HCT116 (cell line): ENCODE results near the gene MAP7D1. TPM values are rescaled to one million over a fixed set of nuclear protein-coding genes. Genes with fewer than 3 reads are reported as not detected.

ENCODE experiments used
- ATAC-seq: fragments of 200-7000 bp; cut with Tn5 transposase; 2 replicates; pipeline ENCODE4 v1.9.1; 2020; ENCODE audit warnings: mild to moderate bottlenecking, moderate library complexity
- BruUV-seq: library from RNA; stranded (reverse); fragments of 400-500 nt; replicated peaks from 2 replicates; lab custom pipeline; 2021; lab: Mats Ljungman, UMichigan
- CTCF ChIA-PET: fragments of 300-600 bp; sonication (Branson Sonifier 250); formaldehyde crosslinking; loops from one replicate; lab custom pipeline; 2021; ENCODE audit warnings: antibody characterized with exemption; lab: Charles Lee
- POLR2A ChIA-PET: fragments of 300-600, 350-600 bp; sonication (Branson Sonifier 250); formaldehyde crosslinking; loops from one replicate; lab custom pipeline; 2021; ENCODE audit warnings: antibody characterized with exemption; lab: Charles Lee
- RAD21 ChIA-PET, 2 experiments: fragments of 300-600 bp; sonication (Branson Sonifier 250); formaldehyde crosslinking; loops; one replicate each; lab custom pipeline; 2023; ENCODE audit warnings: low total read pairs in 2 of 2; ENCODE audit not compliant: uncharacterized antibody in 2 of 2, unreplicated experiment in 2 of 2, low non-redundant PET in 1 of 2; lab: Charles Lee
- DNase-seq: peaks from one replicate; pipeline ENCODE4 v3.0.0-alpha.2; 2010; ENCODE audit warnings: low read depth, low spot score
- H2AFZ ChIP-seq: fragments of 200-600 bp; shearing (Covaris generic), sonication (generic); 2 replicates; pipeline ENCODE4 v1.6.1; 2017; ENCODE audit warnings: low read depth, mixed run types, mixed read lengths, antibody characterized with exemption, low read length; ENCODE audit not compliant: poor library complexity, severe bottlenecking
- H3K27ac ChIP-seq: 2 replicates; pipeline ENCODE4 v1.5.1; 2012; ENCODE audit warnings: low read depth, low read length
- H3K27me3 ChIP-seq: fragments of 200-600 bp; sonication (generic); 2 replicates; pipeline ENCODE4 v1.6.1; 2016; ENCODE audit warnings: mixed run types, low read length, mixed read lengths; ENCODE audit not compliant: insufficient read depth
- H3K36me3 ChIP-seq, 2 experiments: fragments of 200-500 bp in 1 of 2; fragments of 200-600 bp in 1 of 2; sonication (Bioruptor generic) in 1 of 2; sonication (generic) in 1 of 2; 2 replicates each; pipeline versions ENCODE4 v1.5.1 to v1.6.1; 2014 to 2016; ENCODE audit warnings: low read length in 2 of 2, inconsistent platforms in 1 of 2, mixed read lengths in 1 of 2, mixed run types in 1 of 2; ENCODE audit not compliant: insufficient read depth in 2 of 2, control insufficient read depth in 1 of 2
- H3K4me1 ChIP-seq, 2 experiments: fragments of 200-600 bp in 1 of 2; sonication (generic) in 1 of 2; 2 replicates each; pipeline versions ENCODE4 v1.5.1 to v1.6.1; 2012 to 2017; ENCODE audit warnings: low read length in 2 of 2, inconsistent platforms in 1 of 2, mild to moderate bottlenecking in 1 of 2, mixed read lengths in 1 of 2, mixed run types in 1 of 2, moderate library complexity in 1 of 2; ENCODE audit not compliant: insufficient read depth in 2 of 2, control insufficient read depth in 1 of 2
- H3K4me2 ChIP-seq: fragments of 200-600 bp; sonication (generic); 2 replicates; pipeline ENCODE4 v1.6.1; 2017; ENCODE audit warnings: mixed run types, low read length, mixed read lengths
- H3K4me3 ChIP-seq, 2 experiments: fragments of 200-600 bp in 1 of 2; sonication (generic) in 1 of 2; replicated peaks in 1 of 2; 2 replicates each; pipeline ENCODE4 v1.5.1; 2011 to 2016; ENCODE audit warnings: low read length in 2 of 2, control low read depth in 1 of 2, low read depth in 1 of 2, mild to moderate bottlenecking in 1 of 2, mixed read lengths in 1 of 2, mixed run types in 1 of 2
- H3K79me2 ChIP-seq: fragments of 200-600 bp; sonication (generic); 2 replicates; pipeline ENCODE4 v1.6.1; 2017; ENCODE audit warnings: mild to moderate bottlenecking, mixed run types, low read length, moderate library complexity, mixed read lengths; ENCODE audit not compliant: insufficient read depth
- H3K9ac ChIP-seq: fragments of 200-600 bp; sonication (generic); 2 replicates; pipeline ENCODE4 v1.6.1; 2016; ENCODE audit warnings: low read length, mixed read lengths
- H3K9me2 ChIP-seq: fragments of 200-600 bp; sonication (generic), shearing (Covaris generic); 2 replicates; pipeline ENCODE4 v1.6.1; 2017; ENCODE audit warnings: mixed run types, mild to moderate bottlenecking, moderate library complexity; ENCODE audit not compliant: insufficient read depth
- H3K9me3 ChIP-seq, 2 experiments: fragments of 200-500 bp in 1 of 2; fragments of 200-600 bp in 1 of 2; sonication (Bioruptor generic) in 1 of 2; sonication (generic) in 1 of 2; 2 replicates each; pipeline ENCODE4 v1.6.1; 2014 to 2017; ENCODE audit warnings: low read length in 2 of 2, mixed read lengths in 2 of 2, inconsistent platforms in 1 of 2, low read depth in 1 of 2, mild to moderate bottlenecking in 1 of 2, mixed run types in 1 of 2, moderate library complexity in 1 of 2; ENCODE audit not compliant: control insufficient read depth in 1 of 2, insufficient read depth in 1 of 2
- H4K20me1 ChIP-seq: fragments of 200-600 bp; sonication (generic), shearing (Covaris generic); 2 replicates; pipeline ENCODE4 v1.6.1; 2017; ENCODE audit warnings: mixed run types, mild to moderate bottlenecking, moderate library complexity; ENCODE audit not compliant: insufficient read depth
- ATF3 ChIP-seq: IDR thresholded peaks from 2 replicates; pipeline ENCODE4 v1.6.1; 2012
- CTCF ChIP-seq, 3 experiments: fragments of 200-600 bp in 1 of 3; sonication (generic) in 1 of 3; IDR thresholded peaks in 2 of 3; conservative IDR thresholded peaks in 1 of 3; 2 replicates each; pipeline ENCODE4 v1.5.1; 2012 to 2017; ENCODE audit warnings: low read depth in 2 of 3, low read length in 2 of 3, antibody characterized with exemption in 1 of 3, borderline replicate concordance in 1 of 3, control low read depth in 1 of 3, mild to moderate bottlenecking in 1 of 3, mixed read lengths in 1 of 3, mixed run types in 1 of 3, moderate library complexity in 1 of 3; ENCODE audit not compliant: insufficient read depth in 1 of 3
- EGR1 ChIP-seq: IDR thresholded peaks from 2 replicates; pipeline ENCODE4 v1.6.1; 2012; ENCODE audit warnings: low read depth
- EZH2 ChIP-seq: fragments of 200-600 bp; sonication (generic); IDR thresholded peaks from 2 replicates; pipeline ENCODE4 v1.6.1; 2017; ENCODE audit warnings: antibody characterized with exemption, mixed run types
- EZH2phosphoT487 ChIP-seq: fragments of 200-600 bp; IDR thresholded peaks from 2 replicates; pipeline ENCODE4 v1.6.1; 2018; ENCODE audit warnings: antibody characterized with exemption, borderline replicate concordance
- FOSL1 ChIP-seq: IDR thresholded peaks from 2 replicates; pipeline ENCODE4 v1.6.1; 2012; ENCODE audit warnings: low read depth
- JUND ChIP-seq: IDR thresholded peaks from 2 replicates; pipeline ENCODE4 v1.6.1; 2012
- MAX ChIP-seq: IDR thresholded peaks from 2 replicates; pipeline ENCODE4 v1.6.1; 2012
- POLR2A ChIP-seq: IDR thresholded peaks from 2 replicates; pipeline ENCODE4 v1.7.0; 2011; ENCODE audit warnings: borderline replicate concordance; ENCODE audit not compliant: insufficient read depth, insufficient read length; ENCODE audit errors: extremely low read depth
- POLR2AphosphoS5 ChIP-seq: IDR thresholded peaks from 2 replicates; pipeline ENCODE4 v1.6.1; 2011; ENCODE audit warnings: mild to moderate bottlenecking, low read depth, low read length, moderate library complexity
- RAD21 ChIP-seq: IDR thresholded peaks from 2 replicates; pipeline ENCODE4 v1.6.1; 2012; ENCODE audit warnings: low read depth, mild to moderate bottlenecking
- SIN3A ChIP-seq: IDR thresholded peaks from 2 replicates; pipeline ENCODE4 v1.6.1; 2012; ENCODE audit warnings: low read depth
- SP1 ChIP-seq: IDR thresholded peaks from 2 replicates; pipeline ENCODE4 v1.6.1; 2012; ENCODE audit warnings: low read depth
- TCF7L2 ChIP-seq: IDR thresholded peaks from 2 replicates; pipeline ENCODE4 v1.7.0; 2011; ENCODE audit warnings: borderline replicate concordance, inconsistent platforms; ENCODE audit not compliant: insufficient read depth, insufficient read length; ENCODE audit errors: extremely low read depth
- YY1 ChIP-seq: IDR thresholded peaks from 2 replicates; pipeline ENCODE4 v1.6.1; 2011; ENCODE audit warnings: low read length, low read depth, moderate library complexity, mild to moderate bottlenecking; ENCODE audit not compliant: insufficient replicate concordance; ENCODE audit errors: extremely low read depth
- ZFX ChIP-seq: fragments of 450-650 bp; IDR thresholded peaks from 2 replicates; pipeline ENCODE4 v1.6.1; 2017
- ZNF274 ChIP-seq: fragments of 200-500 bp; sonication (Bioruptor generic); IDR thresholded peaks from 2 replicates; pipeline ENCODE4 v1.6.1; 2014; ENCODE audit warnings: mild to moderate bottlenecking, low read depth, low read length, inconsistent platforms
- intact Hi-C: fragments of 100-400 bp; cut with micrococcal nuclease; formaldehyde crosslinking; loops from 2 replicates; pipeline ENCODE4 v1.10.0; 2022
- total RNA-seq: library from RNA; stranded (reverse); gene quantifications from one replicate; pipeline ENCODE4 v1.2.1, GENCODE V29; 2021; ENCODE audit not compliant: unreplicated experiment

The MAP7D1 gene
- total RNA-seq, 1 experiment from 2014 or later: 71.8 TPM

- BruUV-seq: no TSS peak
- TF ChIP-seq JUND: no peak
- no peak for TF ChIP-seq EGR1
- TF ChIP-seq ZFX: no peak
- no peak for TF ChIP-seq RAD21
- TF ChIP-seq CTCF (IDR thresholded peaks at IDR 0.05 in 2 of 3, conservative IDR thresholded peaks at IDR 0.05 in 1 of 3; ENCODE audit: borderline replicate concordance in 1 of 3, insufficient read depth in 1 of 3, low read depth in 2 of 3, low read length in 2 of 3): no peak
- TF ChIP-seq SIN3A: no peak
- no peak for TF ChIP-seq POLR2AphosphoS5
- TF ChIP-seq EZH2: no peak
- no peak for TF ChIP-seq SP1
- TF ChIP-seq ZNF274: no peak
- TF ChIP-seq FOSL1: no peak
- TF ChIP-seq ATF3: no peak
- no peak for TF ChIP-seq YY1
- no peak for TF ChIP-seq TCF7L2
- TF ChIP-seq MAX: no peak
- TF ChIP-seq EZH2phosphoT487: no peak
- no peak for TF ChIP-seq POLR2A
- TF ChIP-seq, all 23 proteins: peak for 0
- Histone ChIP-seq H3K27me3 (no peaks in the 10 kb centered on the region), H3K79me2 (no peaks in the 10 kb centered on the region), H3K4me3 (no peak overlapping the region), H3K4me2 (no peak overlapping the region), H3K9ac (no peak overlapping the region), H3K36me3 (no peaks in the 10 kb centered on the region), H3K27ac (no peak overlapping the region), H4K20me1 (no peaks in the 10 kb centered on the region), H2AFZ (no peak overlapping the region), H3K4me1 (peaks cover 0 to 8% of the 10 kb centered on the region in 2 experiments; a peak in 1 of 4 replicates), H3K9me3 (no peaks in the 10 kb centered on the region), H3K9me2 (no peaks in the 10 kb centered on the region)
- ChIA-PET RAD21 (no interaction called here), POLR2A (no interaction called here), CTCF (no interaction called here)
- intact Hi-C loops: no loop called here
- ATAC-seq (no peak), DNase-seq (no peak)
Observed at GRCh38 chr1:36204347-36204909, 48.5 kb downstream of the MAP7D1 start.
